ENCODE measurements around the gene ZNF329.

DNA sequence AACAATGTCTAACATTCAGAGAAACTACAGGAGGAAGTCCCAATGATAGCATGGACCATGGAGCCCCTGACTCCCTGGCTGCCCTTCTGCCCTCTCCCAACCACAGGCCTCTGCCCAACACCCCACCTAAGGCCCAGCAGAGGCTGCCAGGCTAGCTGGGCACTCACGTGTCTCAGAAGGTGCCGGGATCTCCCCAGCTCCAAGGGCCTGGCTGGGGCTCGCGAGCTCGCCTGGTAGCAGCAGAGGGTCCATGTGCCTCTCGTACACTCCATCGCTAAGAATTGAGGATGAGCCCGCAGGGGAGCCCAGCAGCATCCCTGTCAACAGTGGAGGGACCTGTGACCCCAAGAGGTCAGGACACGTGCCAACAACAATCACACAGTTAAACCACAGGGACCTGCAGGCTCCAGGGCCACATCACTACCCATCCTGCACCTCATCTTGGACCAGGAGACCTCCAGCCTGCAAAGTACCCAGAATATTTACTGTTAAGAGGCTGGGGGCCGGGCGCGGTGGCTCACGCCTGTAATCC, 62.0 kb downstream of the ZNF329 start:
- TF ChIP-seq POLR2A (IDR thresholded peaks at IDR 0.05), result no peak
- TF ChIP-seq, protein P1, sequence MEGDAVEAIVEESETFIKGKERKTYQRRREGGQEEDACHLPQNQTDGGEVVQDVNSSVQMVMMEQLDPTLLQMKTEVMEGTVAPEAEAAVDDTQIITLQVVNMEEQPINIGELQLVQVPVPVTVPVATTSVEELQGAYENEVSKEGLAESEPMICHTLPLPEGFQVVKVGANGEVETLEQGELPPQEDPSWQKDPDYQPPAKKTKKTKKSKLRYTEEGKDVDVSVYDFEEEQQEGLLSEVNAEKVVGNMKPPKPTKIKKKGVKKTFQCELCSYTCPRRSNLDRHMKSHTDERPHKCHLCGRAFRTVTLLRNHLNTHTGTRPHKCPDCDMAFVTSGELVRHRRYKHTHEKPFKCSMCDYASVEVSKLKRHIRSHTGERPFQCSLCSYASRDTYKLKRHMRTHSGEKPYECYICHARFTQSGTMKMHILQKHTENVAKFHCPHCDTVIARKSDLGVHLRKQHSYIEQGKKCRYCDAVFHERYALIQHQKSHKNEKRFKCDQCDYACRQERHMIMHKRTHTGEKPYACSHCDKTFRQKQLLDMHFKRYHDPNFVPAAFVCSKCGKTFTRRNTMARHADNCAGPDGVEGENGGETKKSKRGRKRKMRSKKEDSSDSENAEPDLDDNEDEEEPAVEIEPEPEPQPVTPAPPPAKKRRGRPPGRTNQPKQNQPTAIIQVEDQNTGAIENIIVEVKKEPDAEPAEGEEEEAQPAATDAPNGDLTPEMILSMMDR (IDR thresholded peaks at IDR 0.05), result no peak

All from thyroid gland (tissue), 4 donors.